SK-N-SH treated with all-trans-retinoic acid at 6 μM for 48 hours (cell line): ENCODE data around the gene REEP1.

Experiments used
- CREB5 ChIP-seq: fragments of 250-450 bp; sonication (Bioruptor Pico); IDR thresholded peaks from 2 replicates; pipeline ENCODE4 v1.5.1; 2020; ENCODE audit warnings: low read depth, mild to moderate bottlenecking, moderate library complexity
- OSR1 ChIP-seq: fragments of 250-450 bp; sonication (Bioruptor Pico); IDR thresholded peaks from 2 replicates; pipeline ENCODE4 v1.8.0; 2022; ENCODE audit warnings: moderate library complexity, mild to moderate bottlenecking, inconsistent platforms
- PATZ1 ChIP-seq: fragments of 250-450 bp; sonication (Bioruptor Pico); IDR thresholded peaks from 2 replicates; pipeline ENCODE4 v1.8.0; 2020; ENCODE audit warnings: mild to moderate bottlenecking, moderate library complexity, borderline replicate concordance
- ZFP30 ChIP-seq: fragments of 450-650 bp; formaldehyde crosslinking; IDR thresholded peaks from 2 replicates; pipeline ENCODE4 v1.5.0; 2022; ENCODE audit warnings: mild to moderate bottlenecking, moderate library complexity
- ZNF565 ChIP-seq: fragments of 450-650 bp; formaldehyde crosslinking; conservative IDR thresholded peaks from 2 replicates; pipeline ENCODE4 v1.5.0; 2020; ENCODE audit warnings: low read depth, mild to moderate bottlenecking, moderate library complexity

- no peak for TF ChIP-seq OSR1 (CRISPR knock-in tag)
- no peak for TF ChIP-seq PATZ1 (CRISPR knock-in tag)
- TF ChIP-seq CREB5 (CRISPR knock-in tag) = no peak
- TF ChIP-seq ZFP30 (CRISPR knock-in tag) = no peak
- no peak for TF ChIP-seq ZNF565
These were observed 667 bp downstream of the REEP1 start for GRCh38 chr2:86336675-86337243.
